H9 (cell line): ENCODE measurements around the gene ZNF3. TPM values are rescaled to one million over a fixed set of nuclear protein-coding genes. Genes with fewer than 3 reads are reported as not detected.

Source experiments
- DNase-seq: peaks from one replicate; pipeline ENCODE4 v3.0.0-alpha.2; 2017
- H2AFZ ChIP-seq: one replicate; pipeline ENCODE4 v1.6.1; 2013; ENCODE audit warnings: mild to moderate bottlenecking, low read length, control low read depth, moderate library complexity
- H2AK5ac ChIP-seq: 2 replicates; pipeline ENCODE4 v1.6.1; 2013; ENCODE audit warnings: low read length, control low read depth, mixed read lengths; ENCODE audit not compliant: insufficient read length
- H2BK120ac ChIP-seq: one replicate; pipeline ENCODE4 v1.6.1; 2013; ENCODE audit warnings: low read depth, mild to moderate bottlenecking, low read length, control low read depth, inconsistent platforms; ENCODE audit not compliant: poor library complexity, severe bottlenecking
- H2BK12ac ChIP-seq: 2 replicates; pipeline ENCODE4 v1.6.1; 2013; ENCODE audit warnings: low read length, control low read depth, mixed read lengths, low read depth; ENCODE audit not compliant: insufficient read length
- H2BK15ac ChIP-seq: 2 replicates; pipeline ENCODE4 v1.6.1; 2013; ENCODE audit warnings: low read depth, low read length, control low read depth
- H2BK20ac ChIP-seq: one replicate; pipeline ENCODE4 v1.6.1; 2013; ENCODE audit warnings: low read depth, mild to moderate bottlenecking, low read length, control low read depth, inconsistent platforms; ENCODE audit not compliant: poor library complexity, severe bottlenecking
- H2BK5ac ChIP-seq: 2 replicates; pipeline ENCODE4 v1.6.1; 2013; ENCODE audit warnings: low read length, control low read depth, mixed read lengths; ENCODE audit not compliant: insufficient read length
- H3K14ac ChIP-seq: 2 replicates; pipeline ENCODE4 v1.6.1; 2013; ENCODE audit warnings: low read length, control low read depth; ENCODE audit not compliant: insufficient read depth
- H3K18ac ChIP-seq: 2 replicates; pipeline ENCODE4 v1.6.1; 2013; ENCODE audit warnings: low read depth, mild to moderate bottlenecking, mixed read lengths, low read length, control low read depth; ENCODE audit not compliant: insufficient read length
- H3K23ac ChIP-seq: 2 replicates; pipeline ENCODE4 v1.6.1; 2013; ENCODE audit warnings: low read length, control low read depth, mixed read lengths, low read depth; ENCODE audit not compliant: insufficient read length
- H3K23me2 ChIP-seq: 2 replicates; pipeline ENCODE4 v1.6.1; 2013; ENCODE audit warnings: low read depth, mild to moderate bottlenecking, mixed read lengths, low read length, control low read depth; ENCODE audit not compliant: insufficient read length, poor library complexity, severe bottlenecking
- H3K27ac ChIP-seq: 2 replicates; pipeline ENCODE4 v1.5.1; 2013; ENCODE audit warnings: low read length, control low read depth, mixed read lengths, low read depth; ENCODE audit not compliant: insufficient read length
- H3K27me3 ChIP-seq: 2 replicates; pipeline ENCODE4 v1.6.1; 2013; ENCODE audit warnings: low read length, control low read depth, inconsistent platforms; ENCODE audit not compliant: insufficient read depth
- H3K4ac ChIP-seq: 2 replicates; pipeline ENCODE4 v1.6.1; 2013; ENCODE audit warnings: low read depth, mild to moderate bottlenecking, control low read depth, inconsistent platforms, low read length, moderate library complexity
- H3K4me1 ChIP-seq: 2 replicates; pipeline ENCODE4 v1.6.1; 2013; ENCODE audit warnings: low read length, control low read depth, inconsistent platforms; ENCODE audit not compliant: insufficient read depth
- H3K4me2 ChIP-seq: 2 replicates; pipeline ENCODE4 v1.6.1; 2013; ENCODE audit warnings: low read length, control low read depth, mixed read lengths; ENCODE audit not compliant: insufficient read length, insufficient read depth
- H3K56ac ChIP-seq: 2 replicates; pipeline ENCODE4 v1.6.1; 2013; ENCODE audit warnings: low read depth, mild to moderate bottlenecking, mixed read lengths, low read length, control low read depth; ENCODE audit not compliant: insufficient read length
- H3K79me1 ChIP-seq: 2 replicates; pipeline ENCODE4 v1.6.1; 2013; ENCODE audit warnings: low read depth, mild to moderate bottlenecking, moderate library complexity, low read length, control low read depth, inconsistent platforms; ENCODE audit not compliant: insufficient read depth, poor library complexity, severe bottlenecking
- H3K79me2 ChIP-seq: 2 replicates; pipeline ENCODE4 v1.6.1; 2013; ENCODE audit warnings: low read length, control low read depth, inconsistent platforms; ENCODE audit not compliant: insufficient read depth
- H3K9ac ChIP-seq: 2 replicates; pipeline ENCODE4 v1.6.1; 2013; ENCODE audit warnings: low read length, control low read depth, mixed read lengths; ENCODE audit not compliant: insufficient read length; ENCODE audit errors: extremely low read depth
- H3K9me3 ChIP-seq: one replicate; pipeline ENCODE4 v1.6.1; 2013; ENCODE audit warnings: low read depth, low read length, inconsistent platforms; ENCODE audit not compliant: control insufficient read depth
- H3T11ph ChIP-seq: one replicate; pipeline ENCODE4 v1.6.1; 2013; ENCODE audit warnings: mild to moderate bottlenecking, low read length, control low read depth, inconsistent platforms
- H4K20me1 ChIP-seq: one replicate; pipeline ENCODE4 v1.6.1; 2013; ENCODE audit not compliant: control insufficient read depth, insufficient read length, insufficient read depth
- H4K5ac ChIP-seq: 2 replicates; pipeline ENCODE4 v1.6.1; 2013; ENCODE audit warnings: low read depth, mild to moderate bottlenecking, mixed read lengths, low read length, control low read depth; ENCODE audit not compliant: insufficient read length
- H4K8ac ChIP-seq: replicated peaks from 2 replicates; pipeline ENCODE4 v1.6.1; 2013; ENCODE audit warnings: low read length, control low read depth, mixed read lengths, low read depth; ENCODE audit not compliant: insufficient read length
- H4K91ac ChIP-seq: 2 replicates; pipeline ENCODE4 v1.6.1; 2013; ENCODE audit warnings: low read depth, mild to moderate bottlenecking, moderate library complexity, mixed read lengths, low read length, control low read depth; ENCODE audit not compliant: insufficient read length
- H3K27ac Mint-ChIP-seq, 3 experiments: 2 replicates in 2 of 3; 3 replicates in 1 of 3; pipeline ENCODE4 v1.8.0; 2020 to 2021; ENCODE audit warnings: mixed read lengths in 3 of 3, mild to moderate bottlenecking in 1 of 3, moderate library complexity in 1 of 3
- H3K27me3 Mint-ChIP-seq: 2 replicates; pipeline ENCODE4 v1.8.0; 2021; ENCODE audit warnings: low read depth, mild to moderate bottlenecking, moderate library complexity, mixed read lengths
- H3K36me3 Mint-ChIP-seq, 3 experiments: 2 replicates in 2 of 3; 3 replicates in 1 of 3; pipeline ENCODE4 v1.8.0; 2020 to 2021; ENCODE audit warnings: low read depth in 3 of 3, mixed read lengths in 3 of 3; ENCODE audit not compliant: insufficient read depth in 1 of 3
- H3K4me1 Mint-ChIP-seq, 2 experiments: 2 replicates each; pipeline ENCODE4 v1.8.0; 2020; ENCODE audit warnings: mixed read lengths in 2 of 2
- H3K4me3 Mint-ChIP-seq, 2 experiments: 2 replicates in 1 of 2; 3 replicates in 1 of 2; pipeline ENCODE4 v1.8.0; 2020 to 2021; ENCODE audit warnings: mild to moderate bottlenecking in 2 of 2, mixed read lengths in 2 of 2, moderate library complexity in 1 of 2
- H3K9me3 Mint-ChIP-seq, 2 experiments: 2 replicates in 1 of 2; 3 replicates in 1 of 2; pipeline ENCODE4 v1.8.0; 2020; ENCODE audit warnings: mild to moderate bottlenecking in 2 of 2, mixed read lengths in 2 of 2, moderate library complexity in 1 of 2
- WGBS: extraction: QIAGEN DNeasy Blood & Tissue Kit; methylation state at CpG from one replicate; pipeline ENCODE4 v1.1.7; 2013; ENCODE audit warnings: missing lambda C conversion rate, low lambda C conversion rate, mixed read lengths; ENCODE audit not compliant: insufficient read length; ENCODE audit errors: extremely low coverage; 5-methylcytosine and 5-hydroxymethylcytosine counted together
- total RNA-seq: library from RNA; stranded (reverse); gene quantifications from 2 replicates; pipeline ENCODE4 v1.2.1, GENCODE V29; 2021
- TF ChIP-seq, protein P1 (sequence below): fragments of 200-600 bp; sonication (generic); conservative IDR thresholded peaks from 3 replicates; pipeline ENCODE4 v1.8.0; 2021; ENCODE audit warnings: antibody characterized with exemption, mild to moderate bottlenecking

Gene ZNF3
- total RNA-seq, 1 experiment from 2014 or later = 60.4 TPM

DNA sequence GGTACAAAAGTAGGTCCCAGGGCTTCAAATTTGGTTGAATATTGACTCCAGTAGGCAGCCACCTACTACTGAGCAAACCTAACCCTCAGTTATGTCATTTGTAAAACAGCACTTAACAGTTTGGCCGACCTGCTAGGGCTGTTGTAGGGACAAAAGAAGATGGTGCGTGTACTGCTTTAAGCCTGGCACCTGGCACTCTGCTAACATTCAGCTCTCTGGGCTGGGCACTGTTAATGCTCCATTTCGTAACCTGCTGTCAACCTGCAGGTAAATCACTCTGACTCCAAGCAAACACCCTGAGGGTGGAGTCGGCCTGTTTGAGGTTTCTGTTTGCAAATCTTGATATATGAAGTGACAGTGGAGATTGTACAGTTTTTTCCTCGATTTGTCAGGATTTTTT lies 58.9 kb downstream of the ZNF3 start:
- no peak for DNase-seq
- Histone ChIP-seq H2BK5ac (no peak overlapping the region), H4K8ac (no peak overlapping the region), H3K9ac (no peak overlapping the region), H4K91ac (no peak overlapping the region), H3K14ac (no peak overlapping the region), H2AFZ (no peak overlapping the region), H3K79me1 (peaks cover 9% of the 10 kb centered on the region), H3K4me2 (no peak overlapping the region), H3K23me2 (no peaks in the 10 kb centered on the region), H2BK15ac (no peak overlapping the region), H3T11ph (no peak overlapping the region), H2AK5ac (no peak overlapping the region), H2BK120ac (no peak overlapping the region), H3K9me3 (no peaks in the 10 kb centered on the region), H3K4ac (no peak overlapping the region), H2BK12ac (no peak overlapping the region), H3K18ac (no peak overlapping the region), H3K27ac (no peak overlapping the region), H3K27me3 (no peaks in the 10 kb centered on the region), H4K20me1 (no peaks in the 10 kb centered on the region), H3K79me2 (peaks cover 7% of the 10 kb centered on the region; the same call in 1 of the 2 replicates), H2BK20ac (no peak overlapping the region), H4K5ac (no peak overlapping the region), H3K4me1 (no peaks in the 10 kb centered on the region), H3K23ac (no peak overlapping the region), H3K56ac (no peak overlapping the region)
- Mint-ChIP-seq H3K27ac (no peak overlapping the region), H3K36me3 (peaks cover 34 to 54% (median 54%) of the 10 kb centered on the region in 3 experiments; a peak in 6 of 7 replicates), H3K4me1 (peaks cover 0 to 5% of the 10 kb centered on the region in 2 experiments; a peak in 1 of 4 replicates), H3K27me3 (no peaks in the 10 kb centered on the region), H3K9me3 (no peaks in the 10 kb centered on the region), H3K4me3 (no peak overlapping the region)
- TF ChIP-seq, protein P1, sequence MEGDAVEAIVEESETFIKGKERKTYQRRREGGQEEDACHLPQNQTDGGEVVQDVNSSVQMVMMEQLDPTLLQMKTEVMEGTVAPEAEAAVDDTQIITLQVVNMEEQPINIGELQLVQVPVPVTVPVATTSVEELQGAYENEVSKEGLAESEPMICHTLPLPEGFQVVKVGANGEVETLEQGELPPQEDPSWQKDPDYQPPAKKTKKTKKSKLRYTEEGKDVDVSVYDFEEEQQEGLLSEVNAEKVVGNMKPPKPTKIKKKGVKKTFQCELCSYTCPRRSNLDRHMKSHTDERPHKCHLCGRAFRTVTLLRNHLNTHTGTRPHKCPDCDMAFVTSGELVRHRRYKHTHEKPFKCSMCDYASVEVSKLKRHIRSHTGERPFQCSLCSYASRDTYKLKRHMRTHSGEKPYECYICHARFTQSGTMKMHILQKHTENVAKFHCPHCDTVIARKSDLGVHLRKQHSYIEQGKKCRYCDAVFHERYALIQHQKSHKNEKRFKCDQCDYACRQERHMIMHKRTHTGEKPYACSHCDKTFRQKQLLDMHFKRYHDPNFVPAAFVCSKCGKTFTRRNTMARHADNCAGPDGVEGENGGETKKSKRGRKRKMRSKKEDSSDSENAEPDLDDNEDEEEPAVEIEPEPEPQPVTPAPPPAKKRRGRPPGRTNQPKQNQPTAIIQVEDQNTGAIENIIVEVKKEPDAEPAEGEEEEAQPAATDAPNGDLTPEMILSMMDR = no peak
- no CpG with 5 or more reads among the region's 5 CpGs for WGBS
